Neural progenitor cell (in vitro differentiated cells): Measurements from ENCODE around the gene METTL21A. TPM values are rescaled to one million over a fixed set of nuclear protein-coding genes. Genes with fewer than 3 reads are reported as not detected.
A peak's percentile ranks its signal among the peaks of the same experiment; 100 is the strongest.

Experiments
- DNase-seq: peaks from one replicate; pipeline ENCODE4 v3.0.0-alpha.2; 2016; ENCODE audit warnings: low spot score
- H2AFZ ChIP-seq: fragments of 200-600 bp; sonication (generic); replicated peaks from 2 replicates; pipeline ENCODE4 v1.6.1; 2016; ENCODE audit warnings: antibody characterized with exemption
- H3F3A ChIP-seq: fragments of 200-600 bp; sonication (generic); 2 replicates; pipeline ENCODE4 v1.6.1; 2016; ENCODE audit warnings: antibody characterized with exemption, low read depth
- H3K27ac ChIP-seq: fragments of 200-600 bp; sonication (generic); 2 replicates; pipeline ENCODE4 v1.5.1; 2016; ENCODE audit warnings: mild to moderate bottlenecking
- H3K27me3 ChIP-seq: fragments of 200-600 bp; sonication (generic); 2 replicates; pipeline ENCODE4 v1.6.1; 2016; ENCODE audit warnings: mild to moderate bottlenecking, moderate library complexity
- H3K36me3 ChIP-seq: fragments of 200-600 bp; sonication (generic); 2 replicates; pipeline ENCODE4 v1.5.1; 2016
- H3K4me1 ChIP-seq: fragments of 200-600 bp; sonication (generic); 2 replicates; pipeline ENCODE4 v1.6.1; 2016; ENCODE audit warnings: mixed run types
- H3K4me2 ChIP-seq: fragments of 200-600 bp; sonication (generic); 2 replicates; pipeline ENCODE4 v1.6.1; 2016
- H3K4me3 ChIP-seq: fragments of 200-600 bp; sonication (generic); 2 replicates; pipeline ENCODE4 v1.5.1; 2016
- H3K79me2 ChIP-seq: fragments of 200-600 bp; sonication (generic); 2 replicates; pipeline ENCODE4 v1.6.1; 2016; ENCODE audit warnings: low read depth
- H3K9ac ChIP-seq: fragments of 200-600 bp; sonication (generic); 2 replicates; pipeline ENCODE4 v1.6.1; 2016
- H3K9me3 ChIP-seq: fragments of 200-600 bp; sonication (generic); 2 replicates; pipeline ENCODE4 v1.5.1; 2016; ENCODE audit warnings: low read depth
- H4K20me1 ChIP-seq: fragments of 200-600 bp; sonication (generic); 2 replicates; pipeline ENCODE4 v1.6.1; 2016; ENCODE audit warnings: low read depth
- H3K27ac Mint-ChIP-seq: 3 replicates; pipeline ENCODE4 v1.8.0; 2021; ENCODE audit warnings: mixed read lengths
- H3K27me3 Mint-ChIP-seq: 2 replicates; pipeline ENCODE4 v1.8.0; 2022; ENCODE audit warnings: low read depth, mild to moderate bottlenecking, inconsistent platforms, moderate library complexity, mixed read lengths; ENCODE audit not compliant: insufficient read depth
- H3K36me3 Mint-ChIP-seq: 3 replicates; pipeline ENCODE4 v1.8.0; 2021; ENCODE audit warnings: mixed read lengths
- H3K4me1 Mint-ChIP-seq: 3 replicates; pipeline ENCODE4 v1.8.0; 2021; ENCODE audit warnings: mixed read lengths
- H3K4me3 Mint-ChIP-seq: 3 replicates; pipeline ENCODE4 v1.8.0; 2021; ENCODE audit warnings: mild to moderate bottlenecking, moderate library complexity, mixed read lengths
- H3K9me3 Mint-ChIP-seq: 3 replicates; pipeline ENCODE4 v1.8.0; 2020; ENCODE audit warnings: mixed read lengths
- CTCF ChIP-seq: fragments of 200-600 bp; sonication (generic); IDR thresholded peaks from 2 replicates; pipeline ENCODE4 v1.5.1; 2017; ENCODE audit warnings: antibody characterized with exemption, mild to moderate bottlenecking
- EZH2 ChIP-seq: fragments of 200-600 bp; sonication (generic); IDR thresholded peaks from 2 replicates; pipeline ENCODE4 v1.6.1; 2017; ENCODE audit warnings: antibody characterized with exemption, mild to moderate bottlenecking, moderate library complexity
- EZH2phosphoT487 ChIP-seq: fragments of 200-600 bp; sonication (generic); IDR thresholded peaks from 2 replicates; pipeline ENCODE4 v1.6.1; 2017; ENCODE audit warnings: antibody characterized with exemption
- total RNA-seq: library from RNA; depleted of rRNA; stranded (reverse); fragments of >200 nt; gene quantifications from 2 replicates; pipeline ENCODE4 v1.2.3, GENCODE V29; 2015; ENCODE audit warnings: low replicate concordance

The METTL21A gene
- total RNA-seq, 1 donor from 2014 or later: 65.2 TPM

- Mint-ChIP-seq H3K4me3 (no peak overlapping the region), H3K27ac (no peak overlapping the region)
- H3K36me3 ChIP-seq: no peaks in the 10 kb centered on the region
Measured at GRCh38 chr2:207673431-207673830, 48.2 kb upstream of the METTL21A start.

GRCh38 chr2:207670887-207671286 lies 45.7 kb upstream of the METTL21A start:
- DNase-seq: peak; percentile 14
- H3K4me2 ChIP-seq: no peak overlapping the region
- no peak overlapping the region for H3K27ac Mint-ChIP-seq

More at GRCh38 chr2:207673431-207673830, 48.2 kb upstream of the METTL21A start:
- no peak overlapping the region for H3K9ac ChIP-seq
- no peak overlapping the region for H3K4me3 ChIP-seq
- TF ChIP-seq EZH2 (no peak), EZH2phosphoT487 (no peak), CTCF (no peak)
- Mint-ChIP-seq H3K4me1 (peaks cover 4% of the 10 kb centered on the region), H3K9me3 (no peaks in the 10 kb centered on the region), H3K27me3 (peaks cover 2% of the 10 kb centered on the region), H3K36me3 (no peaks in the 10 kb centered on the region)
- DNase-seq: no peak
- peaks cover 7% of the 10 kb centered on the region for H3K4me1 ChIP-seq
- peaks cover 13% of the 10 kb centered on the region for H3F3A ChIP-seq
- no peaks in the 10 kb centered on the region for H3K79me2 ChIP-seq
- peak overlapping the region; percentile 54 for H3K27ac ChIP-seq
- no peaks in the 10 kb centered on the region for H4K20me1 ChIP-seq
- H2AFZ ChIP-seq: no peak overlapping the region
- peak overlapping the region; percentile 23 for H3K4me2 ChIP-seq
- H3K27me3 ChIP-seq: no peaks in the 10 kb centered on the region
- no peaks in the 10 kb centered on the region for H3K9me3 ChIP-seq

GRCh38 chr2:207663870-207664545 lies 38.8 kb upstream of the METTL21A start:
- Histone ChIP-seq H3K4me2 (no peak overlapping the region), H3K27ac (no peak overlapping the region), H3K9me3 (no peaks in the 10 kb centered on the region), H3K27me3 (no peaks in the 10 kb centered on the region), H3K4me3 (no peak overlapping the region), H3K36me3 (no peaks in the 10 kb centered on the region), H2AFZ (no peak overlapping the region), H3K79me2 (no peaks in the 10 kb centered on the region), H3K9ac (no peak overlapping the region), H4K20me1 (no peaks in the 10 kb centered on the region), H3F3A (no peaks in the 10 kb centered on the region), H3K4me1 (no peaks in the 10 kb centered on the region)
- Mint-ChIP-seq H3K27me3 (no peaks in the 10 kb centered on the region), H3K36me3 (no peaks in the 10 kb centered on the region), H3K27ac (no peak overlapping the region), H3K4me1 (peaks cover 12% of the 10 kb centered on the region), H3K9me3 (no peaks in the 10 kb centered on the region), H3K4me3 (no peak overlapping the region)
- DNase-seq: no peak
- no peak for TF ChIP-seq CTCF
- no peak for TF ChIP-seq EZH2phosphoT487
- no peak for TF ChIP-seq EZH2

More at GRCh38 chr2:207670887-207671286, 45.7 kb upstream of the METTL21A start:
- no peaks in the 10 kb centered on the region for H3K9me3 Mint-ChIP-seq
- no peaks in the 10 kb centered on the region for H3K27me3 ChIP-seq
- peaks cover 4% of the 10 kb centered on the region for H3K4me1 Mint-ChIP-seq
- peaks cover 7% of the 10 kb centered on the region for H3K4me1 ChIP-seq
- peaks cover 13% of the 10 kb centered on the region for H3F3A ChIP-seq
- no peak overlapping the region for H3K9ac ChIP-seq
- H3K4me3 ChIP-seq: no peak overlapping the region
- no peaks in the 10 kb centered on the region for H4K20me1 ChIP-seq
- H3K4me3 Mint-ChIP-seq: no peak overlapping the region
- H3K9me3 ChIP-seq: no peaks in the 10 kb centered on the region
- TF ChIP-seq EZH2phosphoT487: no peak
- TF ChIP-seq EZH2: no peak
- TF ChIP-seq CTCF: no peak
- H3K27ac ChIP-seq: no peak overlapping the region
- H3K79me2 ChIP-seq: no peaks in the 10 kb centered on the region
- no peaks in the 10 kb centered on the region for H3K36me3 ChIP-seq
- no peaks in the 10 kb centered on the region for H3K36me3 Mint-ChIP-seq
- H2AFZ ChIP-seq: peak overlapping the region; percentile 77
- H3K27me3 Mint-ChIP-seq: peaks cover 2% of the 10 kb centered on the region
